GM19025 (cell line): ENCODE measurements around the gene FCRL3.
"Not testable (repeated sequence)": the region's sequence is repeated elsewhere in the genome, so short reads cannot be mapped to it uniquely, and the experiment has no call there.

ENCODE experiments used
- ATAC-seq: cut with Tn5 transposase; IDR thresholded peaks from one replicate; pipeline ENCODE4 v1.9.1; 2021; ENCODE audit warnings: mild to moderate bottlenecking, low read depth, moderate library complexity; ENCODE audit not compliant: unreplicated experiment

Gene FCRL3

DNA sequence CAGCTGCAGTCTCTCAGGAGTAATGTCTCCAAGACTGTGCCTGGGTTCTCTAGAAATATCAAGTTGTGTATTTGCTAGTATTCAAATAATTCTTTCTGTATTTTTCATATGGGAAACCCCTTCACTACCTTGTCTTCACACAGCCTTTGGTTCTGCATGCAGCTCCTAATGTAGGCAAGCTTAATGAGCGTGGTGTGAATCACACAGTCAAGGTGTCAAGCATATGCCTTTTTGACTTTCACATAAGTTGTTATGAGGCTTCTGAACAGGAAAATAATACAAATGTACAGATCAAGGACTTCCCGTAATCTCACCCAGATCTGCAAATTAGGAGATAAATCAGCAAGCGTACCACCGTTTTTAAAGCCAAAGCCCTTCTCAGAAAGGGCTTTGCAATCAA is at the start of gene FCRL3:
Gene FCRL3, minus strand, starts transcription at position 38 of the 400 bp plus-strand sequence. CDS start 280 bp downstream, outside the sequence.
- no peak for ATAC-seq

- ATAC-seq: no peak
Observed at GRCh38 chr1:157748262-157748817, 47.8 kb upstream of the FCRL3 start.

DNA sequence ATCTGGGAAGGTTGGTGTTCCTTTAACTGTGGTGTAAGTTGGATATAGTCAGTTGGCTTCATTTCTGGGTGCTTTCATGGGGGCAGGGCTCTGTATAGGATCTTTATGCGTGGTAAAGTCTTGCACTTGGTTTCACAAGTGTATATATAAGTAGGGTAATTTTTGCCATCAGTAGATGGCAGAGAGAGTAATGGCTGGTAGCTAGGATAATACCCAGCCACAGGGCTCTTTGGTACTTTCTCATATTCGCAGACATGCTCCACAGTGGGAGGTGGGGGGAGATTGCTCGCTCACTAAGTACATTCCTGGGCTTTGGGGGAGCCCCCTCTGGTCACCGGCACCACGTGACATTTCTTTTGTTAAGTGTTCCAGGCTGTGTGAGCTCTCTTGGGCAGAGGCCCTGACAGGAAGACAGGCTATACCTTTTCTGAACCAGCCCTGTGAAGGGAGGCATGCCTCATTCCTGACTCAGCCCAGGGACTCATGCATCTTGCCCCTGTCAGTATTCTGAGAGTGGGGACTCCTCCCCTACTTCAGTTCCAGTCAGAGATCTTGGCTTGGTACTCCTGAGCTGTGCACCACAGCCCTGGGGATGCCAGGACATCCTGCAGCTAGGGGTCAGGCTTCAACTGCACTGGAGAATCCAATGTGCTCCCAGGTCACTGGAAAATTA is 38.8 kb upstream of the FCRL3 start:
- no peak for ATAC-seq

DNA sequence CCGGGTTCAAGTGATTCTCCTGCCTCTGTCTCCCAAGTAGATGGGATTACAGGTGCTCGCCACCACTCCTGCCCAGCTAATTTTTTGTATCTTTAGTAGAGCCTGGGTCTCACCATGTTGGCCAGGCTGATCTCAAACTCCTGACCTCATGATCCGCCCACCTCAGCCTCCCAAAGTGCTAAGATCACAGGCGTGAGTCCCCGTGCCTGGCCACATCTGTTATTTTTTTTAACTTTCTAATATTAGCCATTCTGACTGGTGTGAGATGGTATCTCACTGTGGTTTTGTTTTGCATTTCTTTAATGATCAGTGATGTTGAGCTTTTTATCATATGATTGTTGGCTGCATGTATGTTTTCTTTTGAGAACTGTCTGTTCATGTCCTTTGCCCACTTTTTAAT is 35.4 kb upstream of the FCRL3 start:
- ATAC-seq: not testable (repeated sequence)

DNA sequence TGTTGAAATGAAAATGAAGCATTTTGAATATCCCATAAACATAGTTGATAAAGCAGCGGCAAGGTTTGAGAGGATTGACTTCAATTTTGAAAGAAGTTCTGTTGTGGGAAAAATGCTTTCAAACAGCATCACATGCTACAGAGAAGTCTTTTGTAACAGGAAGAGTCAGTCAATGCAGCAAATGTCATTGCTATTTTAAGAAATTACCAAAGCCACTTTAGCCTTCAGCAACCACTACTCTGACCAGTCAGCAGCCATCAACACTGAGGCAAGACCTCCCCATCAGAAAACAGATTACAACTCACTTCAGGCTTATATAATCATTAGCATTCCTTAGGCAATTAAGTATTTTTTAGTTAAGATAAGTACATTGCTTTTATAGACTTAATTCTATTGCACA is 33.8 kb upstream of the FCRL3 start:
- no peak for ATAC-seq

DNA sequence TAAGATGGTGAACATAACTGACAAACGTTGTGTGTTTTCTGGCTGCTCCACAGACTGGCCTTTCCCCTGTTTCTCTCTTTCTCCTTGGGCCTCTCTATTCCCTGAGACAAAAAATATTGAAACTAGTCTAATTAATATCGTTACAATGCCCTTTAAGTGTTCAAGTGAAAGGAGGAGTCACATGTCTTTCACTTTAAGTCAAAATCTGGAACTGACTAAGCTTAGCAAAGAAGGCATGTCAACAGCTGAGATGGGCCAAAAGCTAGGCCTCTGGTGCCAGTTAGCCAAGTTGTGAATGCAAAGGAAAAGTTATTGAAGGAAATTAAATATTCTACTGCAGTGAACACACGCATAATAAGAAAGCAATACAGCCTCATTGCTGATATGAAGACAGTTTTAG is 32.2 kb upstream of the FCRL3 start:
- no peak for ATAC-seq

GRCh38 chr1:157725221-157725577 is 24.6 kb upstream of the FCRL3 start:
- no peak for ATAC-seq

DNA sequence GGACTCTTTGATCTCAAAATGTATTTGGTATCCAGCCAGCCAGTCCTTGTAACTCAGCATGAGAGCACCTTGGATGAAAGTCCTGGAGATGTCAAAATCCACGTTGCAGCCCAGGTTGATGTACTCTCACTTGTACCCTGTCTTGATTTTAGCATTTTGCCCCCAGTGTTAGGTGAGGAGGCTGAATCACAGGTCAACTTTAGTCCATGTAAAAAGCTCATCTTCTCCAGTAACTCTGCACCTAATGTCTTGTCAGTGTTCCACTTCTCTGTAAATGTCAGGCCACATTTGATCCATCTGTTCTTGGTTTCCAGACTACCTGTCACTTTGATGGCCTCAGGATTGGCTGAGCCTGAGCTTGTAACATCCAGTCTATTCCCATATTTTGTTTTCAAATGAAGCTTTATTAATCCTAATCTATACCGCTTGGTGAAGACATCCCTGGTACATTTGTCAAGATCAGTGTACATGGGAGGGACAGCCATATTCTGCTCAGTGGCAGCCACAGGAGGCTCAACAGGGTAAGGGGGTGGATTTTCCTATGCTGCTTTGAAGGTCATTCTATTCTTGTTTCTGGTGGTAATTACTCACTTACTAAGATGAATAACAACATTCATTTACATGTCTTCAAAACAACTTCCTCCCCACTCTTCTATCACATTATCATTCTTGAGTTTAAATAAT is 24.1 kb upstream of the FCRL3 start:
- ATAC-seq: no peak

DNA sequence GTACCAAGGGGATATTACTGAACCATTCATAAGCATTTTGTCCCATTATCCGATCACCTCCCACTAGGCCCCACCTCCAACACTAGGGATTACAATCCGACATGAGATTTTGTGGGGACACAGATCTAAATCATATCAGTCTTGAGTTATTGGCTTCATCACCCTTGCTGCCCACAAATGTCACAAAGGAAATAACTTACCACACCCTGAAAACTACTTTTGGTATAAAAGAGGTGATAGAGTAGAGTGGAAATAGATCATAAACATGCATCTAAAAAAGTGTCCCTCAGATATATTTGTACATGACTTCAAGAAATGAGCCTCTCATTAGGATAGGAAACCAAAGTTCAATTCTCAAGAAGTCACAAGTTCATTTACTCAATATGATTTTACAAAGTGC is 22.6 kb upstream of the FCRL3 start:
- ATAC-seq: no peak

- ATAC-seq: no peak
Observed at GRCh38 chr1:157721985-157722384, 21.4 kb upstream of the FCRL3 start.

GRCh38 chr1:157715736-157716135 is 15.2 kb upstream of the FCRL3 start:
- no peak for ATAC-seq

GRCh38 chr1:157711802-157712201 is 11.2 kb upstream of the FCRL3 start:
- ATAC-seq: no peak

DNA sequence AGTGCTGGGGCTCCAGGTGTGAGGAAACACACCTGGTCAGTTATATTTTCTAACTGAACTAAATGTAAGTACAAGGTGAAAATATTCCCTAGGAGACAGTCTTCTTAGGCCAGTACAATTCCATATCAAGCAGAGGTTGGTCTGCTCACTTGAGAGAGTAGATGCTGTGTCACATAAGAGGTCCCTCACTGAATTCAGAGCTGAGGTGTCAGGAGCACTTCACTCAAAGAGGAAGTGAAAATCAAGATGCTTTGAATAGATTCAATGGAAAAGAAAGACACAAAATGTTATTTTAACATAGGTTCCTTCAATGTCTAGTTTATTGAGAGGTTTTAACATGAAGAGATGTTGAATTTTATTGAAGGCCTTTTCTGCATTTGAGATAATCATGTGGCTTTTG is 4.3 kb upstream of the FCRL3 start:
- ATAC-seq: no peak

DNA sequence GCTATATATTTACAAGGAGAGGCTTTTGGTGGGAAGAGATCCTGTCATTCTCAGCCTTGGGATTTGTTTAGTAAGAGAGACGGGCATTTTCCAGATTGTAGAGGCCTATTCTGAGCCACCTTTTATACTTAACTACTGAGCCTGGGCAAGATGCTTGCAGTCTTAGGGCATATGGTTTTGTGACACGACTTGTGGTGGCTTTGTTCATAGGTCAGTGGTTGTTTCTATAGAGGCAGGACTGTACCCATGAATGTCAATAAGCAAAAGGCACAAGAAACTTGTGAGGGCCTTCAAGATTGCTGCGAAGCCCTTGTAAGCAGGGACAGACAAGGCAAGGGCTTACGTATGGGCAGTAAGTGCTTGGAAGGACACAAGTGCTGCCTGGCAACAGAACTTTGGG is 3.4 kb upstream of the FCRL3 start:
- ATAC-seq: no peak

GRCh38 chr1:157702308-157702825 is 1.8 kb upstream of the FCRL3 start:
- no peak for ATAC-seq

- ATAC-seq: no peak
Observed at GRCh38 chr1:157700305-157700704, 264 bp downstream of the FCRL3 start.

- no peak for ATAC-seq
Observed at GRCh38 chr1:157697781-157698569, 2.6 kb downstream of the FCRL3 start.

DNA sequence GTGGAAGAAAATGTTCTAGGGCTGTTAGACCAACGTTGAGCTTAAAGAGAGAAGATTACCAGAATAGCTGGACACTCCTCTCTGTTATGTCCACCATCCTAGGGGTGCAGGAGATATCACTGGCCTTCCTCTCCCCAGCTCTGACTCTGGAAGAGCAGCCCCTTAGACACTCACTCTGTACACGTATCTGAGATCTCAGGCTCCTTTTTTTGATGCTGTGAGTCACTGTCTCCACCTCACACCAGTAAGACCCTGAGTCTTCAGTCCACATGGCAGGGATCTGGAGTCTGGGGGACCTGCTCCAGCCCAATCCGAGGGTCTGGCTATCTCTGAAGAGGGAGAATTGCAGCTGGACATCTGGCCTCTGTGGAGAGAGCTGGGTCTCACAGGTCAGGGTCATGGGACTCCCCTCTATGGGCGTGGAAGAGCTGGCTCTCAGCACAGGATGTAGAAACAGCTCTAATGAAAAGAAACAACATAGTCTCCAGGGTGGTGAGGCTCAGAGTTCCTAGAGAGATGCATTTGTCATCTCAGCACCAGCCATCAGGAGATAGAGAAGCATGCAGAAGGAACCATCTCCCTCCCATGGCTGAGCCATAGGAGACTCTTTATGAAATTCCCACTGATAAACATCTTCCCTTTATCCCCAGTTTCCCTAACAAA is 3.5 kb downstream of the FCRL3 start:
- no peak for ATAC-seq

DNA sequence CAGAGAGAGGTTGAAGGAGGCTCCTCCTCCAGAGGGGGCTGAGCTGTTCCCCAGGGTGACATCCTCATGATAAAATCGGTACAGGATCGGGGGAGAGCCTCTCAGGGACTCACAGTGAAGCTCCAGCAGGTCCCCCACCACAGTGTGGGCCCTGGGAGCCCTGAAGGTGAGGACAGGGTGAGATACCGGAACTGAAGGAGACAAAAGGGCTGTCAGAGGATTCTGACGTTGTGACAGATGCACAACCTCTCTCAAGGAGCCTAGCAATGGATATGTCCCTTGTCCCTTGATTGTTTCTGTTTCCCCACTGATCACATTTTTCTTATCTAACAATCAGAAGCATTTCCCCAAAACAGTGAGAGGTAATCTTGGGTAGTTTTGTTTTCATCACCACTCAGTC is 5.2 kb downstream of the FCRL3 start:
- no peak for ATAC-seq

GRCh38 chr1:157691285-157691920 is 9.2 kb downstream of the FCRL3 start:
- ATAC-seq: no peak
